AG09309 (cell line): ENCODE data around the gene CD93.

ENCODE experiments used
- DNase-seq: peaks from one replicate; pipeline ENCODE4 v3.0.0-alpha.2; 2010; ENCODE audit warnings: low read depth
- H3K4me3 ChIP-seq: 2 replicates; pipeline ENCODE4 v1.5.1; 2011; ENCODE audit warnings: mild to moderate bottlenecking, low read depth, low read length, moderate library complexity; ENCODE audit not compliant: control insufficient read depth
- TF ChIP-seq, protein P1 (sequence below): IDR thresholded peaks from 2 replicates; pipeline ENCODE4 v1.5.1; 2011; ENCODE audit warnings: mild to moderate bottlenecking, low read depth, low read length, inconsistent platforms; ENCODE audit not compliant: insufficient read depth, control insufficient read depth; ENCODE audit errors: missing control alignments

The CD93 gene

DNA sequence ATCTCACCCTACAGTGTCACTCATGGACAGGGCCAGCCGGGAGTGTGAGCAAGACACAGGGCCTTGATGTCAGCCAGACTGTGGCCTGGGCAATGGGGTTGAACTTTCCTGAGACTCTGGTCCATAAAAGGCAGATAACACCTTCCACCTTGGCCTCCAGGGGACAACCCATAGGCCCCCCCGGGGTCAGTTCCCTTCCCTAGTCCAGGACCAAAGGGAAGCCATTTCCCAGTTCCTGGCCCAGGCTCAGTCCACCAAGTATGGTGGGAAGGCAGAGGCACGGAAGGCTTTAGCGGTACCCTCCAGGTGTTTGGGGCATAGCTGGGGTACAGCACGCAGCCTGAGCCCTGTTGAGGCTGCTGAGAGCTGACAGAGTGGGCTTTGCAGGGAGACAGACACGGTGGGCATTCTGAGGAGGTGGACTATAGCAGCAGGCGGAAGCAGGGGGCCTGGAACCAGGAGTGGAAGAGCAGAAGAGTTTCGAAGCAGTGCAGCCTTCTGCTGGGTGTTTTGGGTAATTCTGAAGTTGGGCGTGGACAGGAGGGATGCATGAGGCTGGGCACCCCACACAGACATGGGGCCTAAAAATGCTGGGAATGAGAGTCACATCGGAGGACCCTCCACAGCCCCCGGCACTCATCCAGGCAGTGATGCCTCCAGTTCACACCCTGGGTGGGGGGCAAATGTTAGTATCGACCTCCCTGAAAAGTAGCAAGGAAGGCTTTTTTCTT, 43.9 kb upstream of the CD93 start:
- TF ChIP-seq, protein P1, sequence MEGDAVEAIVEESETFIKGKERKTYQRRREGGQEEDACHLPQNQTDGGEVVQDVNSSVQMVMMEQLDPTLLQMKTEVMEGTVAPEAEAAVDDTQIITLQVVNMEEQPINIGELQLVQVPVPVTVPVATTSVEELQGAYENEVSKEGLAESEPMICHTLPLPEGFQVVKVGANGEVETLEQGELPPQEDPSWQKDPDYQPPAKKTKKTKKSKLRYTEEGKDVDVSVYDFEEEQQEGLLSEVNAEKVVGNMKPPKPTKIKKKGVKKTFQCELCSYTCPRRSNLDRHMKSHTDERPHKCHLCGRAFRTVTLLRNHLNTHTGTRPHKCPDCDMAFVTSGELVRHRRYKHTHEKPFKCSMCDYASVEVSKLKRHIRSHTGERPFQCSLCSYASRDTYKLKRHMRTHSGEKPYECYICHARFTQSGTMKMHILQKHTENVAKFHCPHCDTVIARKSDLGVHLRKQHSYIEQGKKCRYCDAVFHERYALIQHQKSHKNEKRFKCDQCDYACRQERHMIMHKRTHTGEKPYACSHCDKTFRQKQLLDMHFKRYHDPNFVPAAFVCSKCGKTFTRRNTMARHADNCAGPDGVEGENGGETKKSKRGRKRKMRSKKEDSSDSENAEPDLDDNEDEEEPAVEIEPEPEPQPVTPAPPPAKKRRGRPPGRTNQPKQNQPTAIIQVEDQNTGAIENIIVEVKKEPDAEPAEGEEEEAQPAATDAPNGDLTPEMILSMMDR: no peak
- no peak overlapping the region for H3K4me3 ChIP-seq
- no peak for DNase-seq

DNA sequence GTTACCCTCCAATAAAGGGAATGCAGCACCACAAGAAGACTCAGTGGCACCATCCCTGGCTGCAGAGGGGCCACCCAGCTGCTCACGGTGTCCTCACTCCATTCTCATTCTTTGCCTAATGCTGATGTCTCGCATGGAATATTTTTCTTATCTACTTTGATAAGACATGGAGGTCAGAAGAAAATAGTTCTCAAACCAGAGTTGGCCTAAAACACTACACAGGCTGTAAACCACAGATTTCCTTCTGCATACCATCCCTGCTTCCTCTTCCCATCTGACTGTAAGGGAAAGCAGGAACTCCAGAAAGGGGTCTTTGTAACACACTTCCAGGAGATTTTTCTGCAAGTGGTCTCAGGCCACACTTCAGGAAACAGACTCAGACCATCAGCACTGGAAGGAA, 43.1 kb upstream of the CD93 start:
- H3K4me3 ChIP-seq: no peak overlapping the region
- TF ChIP-seq, protein P1: no peak
- no peak for DNase-seq

- DNase-seq: no peak
- H3K4me3 ChIP-seq: no peak overlapping the region
- TF ChIP-seq, protein P1: no peak
These were observed 42.5 kb upstream of the CD93 start for GRCh38 chr20:23128461-23129125.

GRCh38 chr20:23127506-23128279, 41.6 kb upstream of the CD93 start:
- TF ChIP-seq, protein P1: no peak
- no peak for DNase-seq
- no peak overlapping the region for H3K4me3 ChIP-seq

- H3K4me3 ChIP-seq: no peak overlapping the region
- TF ChIP-seq, protein P1: no peak
- DNase-seq: no peak
These were observed 40.3 kb upstream of the CD93 start for GRCh38 chr20:23126281-23127061.

- TF ChIP-seq, protein P1: no peak
- peak; percentile 62 for DNase-seq
- H3K4me3 ChIP-seq: no peak overlapping the region
These were observed 39.6 kb upstream of the CD93 start for GRCh38 chr20:23125625-23126191.
